HG03108 (cell line): ENCODE measurements around the gene GRIK5.
"Not testable (repeated sequence)": the region's sequence is repeated elsewhere in the genome, so short reads cannot be mapped to it uniquely, and the experiment has no call there.

ENCODE experiments used
- ATAC-seq: cut with Tn5 transposase; IDR thresholded peaks from one replicate; pipeline ENCODE4 v1.9.1; 2021; ENCODE audit warnings: moderate library complexity; ENCODE audit not compliant: unreplicated experiment

The GRIK5 gene

GRCh38 chr19:42018503-42019193 is 51.4 kb downstream of the GRIK5 start:
- no peak for ATAC-seq

GRCh38 chr19:42017040-42017439 is 53.0 kb downstream of the GRIK5 start:
- no peak for ATAC-seq

- ATAC-seq: not testable (repeated sequence)
Measured at GRCh38 chr19:42012747-42013146, 57.3 kb downstream of the GRIK5 start.

- ATAC-seq: no peak
Measured at GRCh38 chr19:42010245-42011126, 59.5 kb downstream of the GRIK5 start.

GRCh38 chr19:42006569-42006968 is 63.4 kb downstream of the GRIK5 start:
- ATAC-seq: no peak

- ATAC-seq: no peak
Measured at GRCh38 chr19:42005504-42005903, 64.5 kb downstream of the GRIK5 start.

GRCh38 chr19:42003506-42004294 is 66.3 kb downstream of the GRIK5 start:
- no peak for ATAC-seq

- ATAC-seq: no peak
Measured at GRCh38 chr19:41999878-42000208, 70.2 kb downstream of the GRIK5 start.

- ATAC-seq: no peak
Measured at GRCh38 chr19:41999071-41999877, 70.7 kb downstream of the GRIK5 start.

- no peak for ATAC-seq
Measured at GRCh38 chr19:41998246-41999020, 71.6 kb downstream of the GRIK5 start.

- ATAC-seq: no peak
Measured at GRCh38 chr19:41997851-41998229, 72.2 kb downstream of the GRIK5 start.

- ATAC-seq: no peak
Measured at GRCh38 chr19:41997121-41997850, 72.7 kb downstream of the GRIK5 start.

GRCh38 chr19:41995959-41996797 is 73.8 kb downstream of the GRIK5 start:
- no peak for ATAC-seq

- no peak for ATAC-seq
Measured at GRCh38 chr19:41994994-41995958, 74.7 kb downstream of the GRIK5 start.

- no peak for ATAC-seq
Measured at GRCh38 chr19:41994521-41994971, 75.5 kb downstream of the GRIK5 start.

- no peak for ATAC-seq
Measured at GRCh38 chr19:41993612-41994483, 76.2 kb downstream of the GRIK5 start, which contains the start of gene ATP1A3. ATP1A3 (minus strand) TSS chr19:41994230; CDS start chr19:41994076, 154 bp downstream.
